ENCODE measurements around the gene NTPCR.
"Not testable (repeated sequence)": the region's sequence is repeated elsewhere in the genome, so short reads cannot be mapped to it uniquely, and the experiment has no call there.

Gene NTPCR

DNA sequence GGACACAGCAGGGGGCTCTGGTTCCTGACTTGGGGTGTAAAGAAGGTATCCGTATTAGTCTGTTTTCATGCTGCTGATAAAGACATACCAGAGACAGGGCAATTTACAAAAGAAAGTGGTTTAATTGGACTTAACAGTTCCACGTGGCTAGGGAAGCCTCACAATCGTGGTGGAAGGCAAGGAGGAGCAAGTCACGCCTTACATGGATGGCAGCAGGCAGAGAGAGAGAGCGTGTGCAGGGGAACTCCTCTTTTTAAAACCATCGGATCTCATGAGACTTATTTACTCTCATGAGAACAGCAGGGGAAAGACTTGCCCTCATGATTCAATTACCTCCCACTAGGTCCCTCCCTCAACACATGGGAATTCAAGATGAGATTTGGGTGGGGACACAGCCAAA lies 23.2 kb upstream of the NTPCR start:
- not testable (repeated sequence) for DNase-seq (ENCODE audit: low read depth in 2 of 2)

DNA sequence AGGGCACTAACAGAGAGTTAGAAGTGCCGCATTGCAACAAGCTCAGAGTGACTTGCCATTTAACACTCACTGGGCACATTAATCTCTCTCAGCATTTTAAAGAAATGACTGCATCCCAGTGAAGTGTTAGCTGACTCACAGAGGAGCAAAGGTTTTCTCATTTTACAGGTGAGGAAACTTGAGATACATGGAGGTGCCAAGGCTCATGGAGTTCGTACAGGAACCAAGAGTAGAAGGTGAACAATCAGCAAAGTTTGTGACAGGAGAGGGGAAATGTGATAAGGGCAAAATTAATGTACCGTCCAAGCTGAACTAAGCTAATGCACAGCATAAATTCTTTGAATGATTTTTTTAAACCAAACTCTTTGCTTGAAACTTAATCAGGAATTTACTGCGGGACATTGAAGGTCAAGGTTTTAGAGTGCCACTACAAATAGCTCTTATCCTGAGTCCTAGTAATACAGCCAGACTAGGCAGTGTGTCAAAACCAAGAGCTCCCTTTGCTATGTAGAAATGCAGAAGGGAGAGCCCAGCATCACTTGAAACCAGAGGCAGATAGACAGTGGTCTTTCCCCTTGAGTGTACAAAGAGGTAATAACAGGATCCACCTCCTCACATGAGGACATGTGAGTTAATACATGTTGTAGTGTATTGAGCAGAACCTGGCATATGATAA lies 22.4 kb upstream of the NTPCR start:
- DNase-seq (ENCODE audit: low read depth in 2 of 2): no peak

DNA sequence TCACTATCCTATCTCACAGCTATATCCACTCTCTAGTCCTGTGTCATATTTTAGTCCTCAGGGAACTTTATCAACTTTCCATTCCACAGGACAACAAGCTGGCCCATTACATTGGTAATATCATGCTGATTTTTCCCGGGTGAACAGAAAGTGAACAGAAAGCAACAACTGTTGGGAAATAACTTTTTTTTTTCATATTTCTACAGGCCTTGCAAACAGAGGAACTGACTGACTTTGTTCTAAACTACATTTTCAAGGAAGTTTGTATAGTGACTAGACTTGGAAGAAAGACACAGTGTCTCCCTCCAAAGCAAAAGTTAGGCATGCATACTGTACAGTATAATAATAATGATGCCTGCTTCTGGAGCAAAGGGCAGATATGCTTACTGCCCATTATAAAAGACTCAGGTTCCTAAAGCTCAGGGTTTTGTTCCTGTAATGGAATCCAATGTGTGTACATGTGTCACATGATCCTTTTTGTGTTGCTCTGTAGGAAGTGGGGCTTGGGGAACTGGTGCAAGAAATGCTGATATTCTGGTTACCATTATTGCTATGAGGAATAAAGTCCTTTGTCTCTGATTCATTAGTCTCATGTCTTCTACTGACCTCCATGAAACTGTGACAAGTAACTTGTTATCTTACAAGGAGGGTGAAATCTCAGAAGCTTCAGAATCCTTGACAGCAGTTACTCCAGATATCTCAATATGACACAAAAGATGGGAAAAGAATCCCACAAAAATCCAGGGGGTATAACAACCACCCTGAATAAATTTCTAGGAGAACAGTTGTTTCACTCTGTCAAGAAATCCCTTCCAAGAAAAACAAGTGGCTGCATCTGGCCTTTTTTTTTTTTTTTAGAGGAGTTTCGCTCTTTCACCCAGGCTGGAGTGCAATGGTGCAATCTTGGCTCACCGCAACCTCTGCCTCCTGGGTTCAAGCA lies 17.7 kb upstream of the NTPCR start:
- DNase-seq (ENCODE audit: low read depth in 2 of 2): no peak

DNA sequence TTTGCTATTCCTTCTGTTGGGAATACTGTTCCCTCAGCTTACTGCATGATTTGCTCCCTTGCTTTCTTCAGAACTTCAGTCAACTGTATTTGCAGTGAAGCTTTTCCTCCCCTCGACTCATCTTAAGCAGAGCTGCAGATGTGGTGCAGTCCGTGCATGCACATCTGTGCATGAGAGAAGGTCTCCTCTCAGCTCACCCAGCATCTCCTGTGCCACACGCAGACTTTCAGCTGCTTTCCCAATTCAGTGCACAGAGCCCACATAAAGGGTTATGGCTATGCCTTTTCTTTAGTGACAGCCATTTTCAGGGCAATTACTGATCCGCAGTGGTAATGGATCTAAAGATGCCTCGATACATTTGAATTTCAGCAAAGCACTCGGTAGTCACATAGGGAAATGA lies 13.5 kb upstream of the NTPCR start:
- DNase-seq (ENCODE audit: low read depth in 2 of 2): no peak

DNA sequence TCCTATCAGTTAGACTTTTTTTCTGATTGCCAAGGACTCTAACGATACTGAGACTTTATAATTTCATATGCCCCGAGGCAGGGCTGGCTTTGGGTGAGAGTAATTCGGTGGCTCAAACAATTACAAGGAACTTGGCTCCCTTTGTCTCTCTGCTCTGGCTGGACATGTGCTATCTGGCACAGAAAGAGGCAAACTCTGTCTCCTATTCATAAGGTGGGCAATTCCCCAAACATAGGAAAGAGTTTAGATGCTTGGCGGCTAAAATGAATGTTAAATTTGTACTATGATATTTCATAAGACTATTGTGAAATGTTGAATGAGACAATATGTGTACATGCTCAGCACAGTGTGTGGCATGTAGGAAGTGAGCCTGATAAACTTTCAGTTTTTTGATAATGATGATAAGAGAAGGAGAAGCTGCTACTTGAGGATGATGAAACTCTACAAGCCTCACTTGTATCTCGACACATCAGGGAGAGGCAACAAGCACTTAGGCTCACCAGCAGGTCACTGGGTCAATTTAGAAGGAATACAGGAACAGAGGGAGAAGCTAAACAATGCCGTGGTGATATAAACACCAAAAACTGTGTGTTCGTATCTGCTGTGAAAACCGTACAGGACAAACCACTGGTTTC lies 12.6 kb upstream of the NTPCR start:
- no peak for DNase-seq (ENCODE audit: low read depth in 2 of 2)

DNA sequence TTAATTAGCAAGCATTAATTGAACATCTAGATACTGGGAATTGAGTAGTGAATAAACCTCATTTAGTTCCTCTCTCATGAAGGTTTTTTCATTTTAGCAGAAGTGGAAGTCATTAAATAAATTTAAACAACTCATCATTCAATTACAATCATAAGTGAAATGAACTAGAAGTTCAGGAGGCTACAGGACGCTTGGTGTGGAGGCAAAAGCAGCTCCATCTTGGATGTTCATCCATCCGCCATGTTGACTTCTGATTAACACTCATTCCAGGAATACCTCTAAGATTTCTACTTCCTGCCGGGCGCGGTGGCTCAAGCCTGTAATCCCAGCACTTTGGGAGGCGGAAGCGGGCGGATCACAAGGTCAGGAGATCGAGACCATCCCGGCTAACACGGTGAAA lies 11.5 kb upstream of the NTPCR start:
- no peak for DNase-seq (ENCODE audit: low read depth in 2 of 2)

DNA sequence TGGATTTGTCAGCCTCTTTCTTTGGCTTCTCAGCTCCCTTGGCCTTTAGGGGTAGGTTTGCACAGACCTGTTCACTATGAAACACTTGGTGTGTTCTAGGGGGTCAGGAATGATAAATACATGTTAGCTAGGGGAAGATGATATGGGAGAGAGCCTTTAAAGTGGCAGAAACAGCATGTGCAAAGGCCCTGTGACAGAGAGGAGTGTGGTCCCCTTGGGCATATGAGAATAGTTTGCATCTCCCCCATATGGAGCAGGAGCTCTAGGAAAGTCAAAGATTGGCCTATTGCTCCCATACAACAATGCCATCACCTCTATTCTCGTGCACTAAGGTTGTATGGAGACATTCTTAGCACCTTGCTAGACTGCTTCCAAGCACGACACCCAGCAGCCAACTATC lies 10.7 kb upstream of the NTPCR start:
- no peak for DNase-seq (ENCODE audit: low read depth in 2 of 2)

DNA sequence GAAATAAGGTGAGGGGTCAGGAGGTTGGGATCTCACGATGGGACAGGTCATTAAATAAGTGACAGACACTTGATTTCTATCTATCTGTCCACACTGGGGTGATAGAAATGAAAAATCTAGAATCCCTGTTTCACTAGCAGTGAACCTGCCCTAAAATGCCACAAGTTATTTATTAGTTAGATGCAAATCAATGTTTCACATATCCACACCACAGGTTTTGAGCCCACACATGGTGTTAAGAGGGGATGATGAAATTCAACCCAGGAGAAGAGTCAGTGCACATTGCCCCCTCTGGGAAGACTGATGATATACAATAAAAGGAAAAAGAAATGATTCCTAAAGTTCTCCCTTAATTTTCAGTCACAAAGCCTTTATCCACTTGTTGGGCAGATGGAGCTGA lies 10.1 kb upstream of the NTPCR start:
- no peak for DNase-seq (ENCODE audit: low read depth in 2 of 2)

DNA sequence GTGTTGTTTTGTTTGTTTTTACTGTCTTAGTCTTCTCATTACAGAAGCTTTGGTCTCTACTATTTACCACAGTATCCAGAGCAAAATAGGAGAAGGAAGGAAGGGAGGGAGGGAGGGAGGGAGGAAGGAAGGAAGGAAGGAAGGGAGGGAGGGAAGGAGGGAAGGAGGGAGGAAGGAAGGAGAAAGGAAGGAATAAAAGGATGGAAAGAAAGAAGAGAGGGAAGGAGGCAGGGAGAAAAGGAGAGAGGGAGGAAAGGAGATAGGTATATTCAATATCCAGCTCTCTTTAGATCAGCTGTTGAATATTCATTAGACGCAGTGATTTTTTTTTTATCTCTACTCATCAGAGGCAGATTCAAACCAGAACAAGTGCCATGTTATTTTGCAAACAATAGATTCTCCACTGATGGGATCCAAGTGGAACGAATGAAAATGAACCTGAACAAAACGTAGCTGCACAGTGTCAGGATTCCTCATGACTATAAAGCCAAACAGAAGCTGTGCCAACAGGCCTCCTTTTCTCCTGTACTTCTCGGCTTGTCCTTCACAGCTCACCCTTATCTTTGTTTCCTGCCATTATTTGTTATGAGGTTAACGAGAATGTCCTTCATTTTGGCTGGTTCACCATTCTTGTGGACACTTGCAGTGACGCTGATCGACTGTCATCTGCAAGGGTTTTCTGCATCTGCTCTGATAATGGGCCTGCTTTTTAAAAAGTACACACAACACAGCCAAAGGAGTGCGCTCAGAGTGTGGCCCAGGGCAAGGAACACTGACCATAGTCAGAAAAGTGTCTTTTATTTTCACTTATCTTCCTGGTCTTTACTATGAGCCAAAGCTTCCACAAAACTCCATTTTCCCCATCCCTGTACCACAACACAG lies 7.8 kb upstream of the NTPCR start:
- DNase-seq (ENCODE audit: low read depth in 2 of 2): no peak

DNA sequence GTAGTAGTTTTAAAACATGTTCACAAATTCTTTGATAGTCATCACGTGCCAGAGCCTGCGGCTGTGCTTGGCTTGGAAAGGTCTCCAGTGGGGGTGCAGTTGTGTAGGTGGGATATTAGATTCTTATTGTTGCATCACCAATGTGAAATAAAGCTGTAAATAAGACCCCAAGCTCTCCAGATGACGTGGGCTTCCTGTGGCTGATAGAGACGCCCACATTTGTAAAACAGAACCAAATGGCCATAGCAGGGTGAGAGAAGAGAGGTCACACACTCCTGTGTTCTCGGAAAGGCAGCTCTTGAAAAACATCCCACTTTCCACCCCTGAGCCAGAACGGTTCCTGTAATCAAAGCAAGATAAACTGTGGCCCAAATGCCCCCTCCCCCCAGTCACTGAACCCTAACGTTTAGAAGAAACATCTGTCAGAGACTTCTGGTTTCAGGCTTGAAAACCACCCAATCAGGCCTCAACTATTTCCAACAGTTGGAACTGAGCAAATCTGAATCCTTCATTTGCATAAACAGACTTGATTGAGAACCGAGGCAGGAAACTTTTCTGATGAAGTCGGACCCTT lies 6.6 kb upstream of the NTPCR start:
- DNase-seq (ENCODE audit: low read depth in 2 of 2): no peak

DNA sequence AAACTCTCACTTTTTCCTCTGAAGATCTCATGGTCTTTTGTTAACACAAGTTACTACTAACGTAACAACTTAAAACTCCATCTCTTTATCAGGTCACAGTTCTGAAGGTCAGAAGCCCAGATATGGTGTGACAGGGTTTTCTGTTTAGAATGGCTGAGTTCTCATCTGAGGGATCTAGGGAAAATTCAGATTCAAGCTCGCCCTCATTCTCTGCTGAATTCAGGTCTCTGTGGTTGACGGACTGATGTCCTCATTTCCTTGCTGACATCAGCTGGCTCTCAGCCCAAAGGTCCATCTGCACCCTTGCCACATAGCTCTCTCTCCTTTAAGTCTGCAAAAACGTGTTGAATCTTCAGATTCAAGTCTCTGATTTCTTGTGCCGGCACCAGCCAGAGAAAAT lies 6.1 kb upstream of the NTPCR start:
- no peak for DNase-seq (ENCODE audit: low read depth in 2 of 2)

DNA sequence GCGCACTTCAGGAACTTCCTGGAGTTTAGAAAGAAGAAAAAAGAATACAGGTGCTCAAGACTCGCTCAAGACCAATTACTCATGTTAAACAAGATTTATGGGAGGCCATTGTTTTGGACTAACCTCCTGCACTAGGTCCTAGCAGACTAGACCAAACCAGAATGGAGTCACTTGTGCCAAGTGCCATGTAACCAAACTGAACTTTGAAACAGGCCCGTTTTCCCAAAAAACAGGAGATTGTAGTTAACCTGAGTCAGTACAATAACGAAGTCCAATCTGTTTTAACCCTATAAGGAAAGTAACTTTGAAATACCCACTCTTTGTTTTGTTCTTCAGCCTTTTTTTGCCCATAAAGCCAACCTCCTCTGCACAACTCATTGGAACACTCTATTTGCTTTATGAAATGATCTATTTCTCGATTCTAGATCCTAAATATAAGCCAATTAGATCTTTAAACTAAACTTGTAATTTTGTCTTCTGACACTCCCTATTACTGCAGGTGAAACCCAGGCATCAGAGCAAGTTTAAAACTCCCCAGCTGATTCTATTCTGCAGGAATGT lies 695 bp upstream of the NTPCR start:
- DNase-seq (ENCODE audit: low read depth in 2 of 2): no peak

DNA sequence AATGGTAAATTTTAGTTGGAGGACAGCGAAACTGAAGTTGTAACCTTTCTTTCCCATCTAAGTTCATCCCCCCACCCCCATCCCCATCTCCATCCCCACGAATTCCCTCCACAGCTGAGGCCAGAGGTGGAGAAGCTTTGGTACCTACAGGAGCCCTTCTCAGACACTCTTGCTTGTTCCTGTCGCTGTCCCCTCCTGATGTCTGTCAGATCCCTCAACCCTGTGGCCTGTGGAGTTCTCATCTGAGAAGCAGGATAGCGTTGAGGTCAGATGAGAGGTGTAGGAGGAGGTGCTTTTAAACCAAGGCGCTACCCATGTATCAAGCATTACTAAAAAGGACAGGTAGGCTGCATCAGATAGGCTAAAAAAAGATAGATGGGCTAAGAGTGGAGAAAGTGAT lies 769 bp downstream of the NTPCR start:
- no peak for DNase-seq (ENCODE audit: low read depth in 2 of 2)

DNA sequence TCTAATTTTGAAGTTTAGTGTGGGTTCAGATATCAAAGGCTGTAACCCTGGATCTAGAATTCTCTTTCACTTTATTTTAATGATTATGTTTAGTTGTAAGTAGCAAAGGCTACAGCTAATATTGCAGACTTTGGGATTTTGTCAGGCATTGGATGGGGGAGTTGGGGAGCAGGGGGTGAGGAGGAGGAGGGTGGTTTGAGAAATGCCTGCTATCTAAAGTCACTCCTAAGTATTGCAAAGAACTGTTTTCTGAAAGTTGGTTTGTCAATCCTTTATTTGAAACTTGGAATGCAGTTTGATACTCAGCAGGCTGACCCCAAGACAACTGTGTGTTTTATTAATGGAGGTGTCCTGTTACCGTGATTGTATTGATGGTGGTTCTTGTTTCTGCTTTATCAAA lies 1.2 kb downstream of the NTPCR start:
- no peak for DNase-seq (ENCODE audit: low read depth in 2 of 2)

DNA sequence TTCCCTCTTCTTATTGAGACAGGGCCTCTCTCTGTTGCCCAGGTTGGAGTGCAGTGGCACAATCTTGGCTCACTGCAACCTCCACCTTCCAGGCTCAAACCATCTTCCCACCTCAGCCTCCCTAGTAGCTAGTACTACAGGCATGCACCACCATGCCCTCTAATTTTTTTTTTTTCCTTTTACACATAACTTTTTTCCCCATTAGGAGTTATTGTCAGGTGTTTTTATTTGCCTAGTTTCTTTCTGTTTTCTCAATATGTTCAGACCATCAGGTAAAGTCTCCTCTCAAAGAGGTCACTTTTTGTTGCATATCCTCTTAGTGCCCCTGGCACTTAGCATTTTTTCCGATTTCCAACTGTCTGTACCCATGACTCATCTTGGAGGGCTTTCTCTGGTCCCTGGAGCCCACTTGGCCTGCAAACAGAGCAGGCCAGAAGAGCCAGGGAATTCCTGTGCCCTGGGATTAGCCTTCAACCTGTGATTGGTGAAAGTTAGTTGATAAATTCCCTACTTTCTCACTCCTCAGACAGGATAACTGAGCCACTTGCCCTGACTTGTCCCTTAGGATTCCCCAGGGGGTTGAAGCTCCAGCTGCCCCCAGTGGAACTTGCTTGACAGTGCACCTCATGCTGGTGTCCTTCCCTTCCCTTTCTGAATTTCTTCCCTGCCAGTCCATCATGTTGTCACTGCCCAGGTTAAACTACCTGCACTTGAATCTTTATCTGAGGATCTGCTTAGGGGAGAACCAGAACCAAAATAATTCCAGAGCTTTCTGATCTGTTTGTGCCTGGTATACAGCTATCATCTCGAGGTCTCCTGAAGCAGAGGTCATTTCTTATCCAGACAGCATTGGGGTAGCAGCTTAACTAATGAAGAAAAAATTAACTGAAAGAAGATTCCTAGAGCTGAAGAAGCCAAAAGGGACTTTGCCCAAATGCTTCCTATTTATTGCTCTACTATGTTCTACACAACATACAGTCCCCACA lies 2.4 kb downstream of the NTPCR start:
- no peak for DNase-seq (ENCODE audit: low read depth in 2 of 2)

DNA sequence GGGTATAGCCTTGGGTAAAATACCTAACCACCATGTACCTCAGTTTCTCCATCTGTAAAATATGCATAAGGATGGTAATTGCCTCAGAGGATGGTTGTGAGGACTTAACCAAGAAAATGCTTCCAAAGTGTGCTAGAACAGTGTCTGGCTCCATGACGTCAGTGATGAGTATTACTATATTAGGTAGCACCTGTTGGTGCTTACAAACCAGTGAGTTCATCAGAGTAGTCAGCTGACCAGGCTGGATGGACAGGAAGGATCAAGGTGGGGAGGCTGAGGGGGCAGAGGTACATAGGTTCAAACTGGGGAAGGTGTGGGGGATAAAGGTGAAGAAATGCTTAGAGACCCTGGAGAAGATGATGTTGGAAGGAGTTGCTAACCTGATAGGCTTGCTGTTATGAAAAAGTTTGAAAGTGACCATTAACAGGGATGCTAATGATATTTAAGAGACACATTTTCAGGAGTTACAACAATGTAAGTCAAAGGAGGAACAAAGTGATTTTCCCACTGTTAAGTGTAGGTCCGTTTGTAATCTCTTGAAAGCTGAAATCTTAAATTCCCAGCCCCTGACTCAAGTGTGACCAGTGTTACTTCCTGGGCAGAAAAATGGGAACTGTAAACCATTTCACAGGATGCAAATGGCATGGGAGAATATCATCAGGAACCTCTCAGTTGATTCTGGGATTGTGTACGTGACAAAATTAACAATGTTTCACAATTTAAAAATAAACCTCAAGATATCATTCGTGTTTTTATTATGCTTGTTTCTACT lies 4.4 kb downstream of the NTPCR start:
- DNase-seq (ENCODE audit: low read depth in 2 of 2): no peak

DNA sequence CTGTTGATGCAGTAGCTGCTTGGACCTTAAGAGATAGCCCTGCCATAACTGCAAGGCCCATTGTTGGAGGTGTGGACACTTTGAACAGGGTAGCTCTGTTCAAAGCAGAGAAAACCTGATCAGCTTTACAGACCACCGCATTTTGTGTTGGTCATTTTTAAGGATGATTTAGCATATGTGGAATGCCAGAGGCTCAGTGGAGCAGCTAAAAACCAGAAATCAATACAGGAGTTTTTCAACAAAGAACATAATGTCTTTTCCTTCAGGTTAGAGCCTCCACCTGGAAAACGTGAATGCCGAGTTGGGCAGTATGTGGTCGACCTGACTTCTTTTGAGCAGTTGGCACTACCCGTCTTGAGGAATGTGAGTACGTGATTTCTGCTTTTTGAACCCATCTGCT lies 5.7 kb downstream of the NTPCR start:
- DNase-seq (ENCODE audit: low read depth in 2 of 2): no peak

DNA sequence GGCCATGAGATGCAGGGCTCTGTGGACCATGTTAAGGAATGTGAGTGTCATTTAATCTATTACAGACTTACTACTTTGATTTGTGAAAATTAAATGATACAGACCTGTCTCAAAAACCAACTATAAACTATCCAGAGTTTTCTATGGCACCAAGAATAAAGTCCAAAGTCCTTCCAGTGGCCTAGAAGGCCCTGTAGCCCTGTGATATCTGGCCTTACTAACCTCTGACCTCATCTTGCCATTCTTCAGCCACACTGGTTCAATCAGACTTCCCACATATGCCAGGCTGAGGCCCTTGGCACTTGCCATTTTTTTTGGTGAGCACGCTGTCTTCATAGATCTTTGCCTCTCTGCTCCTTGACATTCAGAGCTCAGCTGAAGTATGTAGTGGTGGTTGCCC lies 7.7 kb downstream of the NTPCR start:
- no peak for DNase-seq (ENCODE audit: low read depth in 2 of 2)
